C4-2B (cell line): ENCODE data around the gene LEFTY1.
"Not testable (repeated sequence)": the region's sequence is repeated elsewhere in the genome, so short reads cannot be mapped to it uniquely, and the experiment has no call there.

Experiments used
- H3K27ac ChIP-seq: fragments of 450-650 bp; 2 replicates; pipeline ENCODE4 v1.5.1; 2017
- ZFX ChIP-seq: fragments of 450-650 bp; IDR thresholded peaks from 2 replicates; pipeline ENCODE4 v1.6.1; 2017
- TF ChIP-seq, protein P1 (sequence below): fragments of 450-650 bp; conservative IDR thresholded peaks from 2 replicates; pipeline ENCODE4 v1.5.1; 2017; ENCODE audit warnings: mild to moderate bottlenecking

Gene LEFTY1

DNA sequence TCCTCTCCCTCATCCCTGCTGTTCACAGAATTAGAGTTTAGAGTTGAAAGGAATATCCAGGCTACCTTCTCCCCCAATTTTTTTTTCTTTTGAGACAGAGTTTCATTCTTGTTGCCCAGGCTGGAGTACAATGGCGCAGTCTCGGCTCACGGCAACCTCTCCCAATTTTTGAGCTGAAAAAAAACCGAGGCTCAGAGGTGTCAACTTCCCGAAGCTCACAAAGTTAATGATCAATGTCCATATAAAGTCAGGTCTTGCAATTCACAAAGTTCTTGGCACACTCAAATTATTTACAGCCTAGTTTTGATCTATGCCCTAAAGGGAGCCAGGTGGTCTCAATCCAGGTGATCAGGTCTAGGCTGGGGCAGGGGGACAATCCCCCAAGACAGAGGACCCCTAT, 797 bp upstream of the LEFTY1 start:
- TF ChIP-seq, protein P1, sequence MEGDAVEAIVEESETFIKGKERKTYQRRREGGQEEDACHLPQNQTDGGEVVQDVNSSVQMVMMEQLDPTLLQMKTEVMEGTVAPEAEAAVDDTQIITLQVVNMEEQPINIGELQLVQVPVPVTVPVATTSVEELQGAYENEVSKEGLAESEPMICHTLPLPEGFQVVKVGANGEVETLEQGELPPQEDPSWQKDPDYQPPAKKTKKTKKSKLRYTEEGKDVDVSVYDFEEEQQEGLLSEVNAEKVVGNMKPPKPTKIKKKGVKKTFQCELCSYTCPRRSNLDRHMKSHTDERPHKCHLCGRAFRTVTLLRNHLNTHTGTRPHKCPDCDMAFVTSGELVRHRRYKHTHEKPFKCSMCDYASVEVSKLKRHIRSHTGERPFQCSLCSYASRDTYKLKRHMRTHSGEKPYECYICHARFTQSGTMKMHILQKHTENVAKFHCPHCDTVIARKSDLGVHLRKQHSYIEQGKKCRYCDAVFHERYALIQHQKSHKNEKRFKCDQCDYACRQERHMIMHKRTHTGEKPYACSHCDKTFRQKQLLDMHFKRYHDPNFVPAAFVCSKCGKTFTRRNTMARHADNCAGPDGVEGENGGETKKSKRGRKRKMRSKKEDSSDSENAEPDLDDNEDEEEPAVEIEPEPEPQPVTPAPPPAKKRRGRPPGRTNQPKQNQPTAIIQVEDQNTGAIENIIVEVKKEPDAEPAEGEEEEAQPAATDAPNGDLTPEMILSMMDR = no peak
- no peak for TF ChIP-seq ZFX
- no peak overlapping the region for H3K27ac ChIP-seq

DNA sequence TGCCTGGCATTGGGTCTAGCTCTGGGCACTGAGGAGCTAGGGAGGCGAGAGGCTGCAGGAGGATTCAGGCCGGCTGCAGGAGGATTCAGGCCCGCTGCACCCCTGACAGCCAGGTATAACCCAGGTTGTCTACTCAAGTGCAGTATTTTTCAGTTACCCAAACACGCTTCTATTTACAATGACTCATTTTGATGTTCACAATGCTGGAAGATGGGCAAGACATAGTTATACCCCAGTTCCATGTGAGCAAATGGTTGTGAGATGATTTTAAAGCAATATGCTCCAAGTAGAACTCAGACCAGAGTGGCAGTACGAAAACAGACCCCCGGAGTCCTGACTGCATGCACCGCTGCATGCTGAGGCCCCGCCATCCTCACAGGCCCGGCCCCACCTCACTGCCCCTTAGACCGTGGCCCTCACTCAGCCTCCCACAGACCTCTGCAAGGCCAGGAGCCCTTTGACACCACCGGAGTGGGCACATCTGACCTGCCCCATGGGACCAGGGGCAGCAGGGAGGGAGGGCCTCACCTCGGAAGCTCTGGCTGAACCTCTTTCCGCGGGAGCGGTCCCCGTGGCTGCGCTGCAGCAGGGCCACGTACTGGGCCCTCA, 553 bp downstream of the LEFTY1 start:
- no peak overlapping the region for H3K27ac ChIP-seq
- TF ChIP-seq ZFX = no peak
- TF ChIP-seq, protein P1 = no peak

DNA sequence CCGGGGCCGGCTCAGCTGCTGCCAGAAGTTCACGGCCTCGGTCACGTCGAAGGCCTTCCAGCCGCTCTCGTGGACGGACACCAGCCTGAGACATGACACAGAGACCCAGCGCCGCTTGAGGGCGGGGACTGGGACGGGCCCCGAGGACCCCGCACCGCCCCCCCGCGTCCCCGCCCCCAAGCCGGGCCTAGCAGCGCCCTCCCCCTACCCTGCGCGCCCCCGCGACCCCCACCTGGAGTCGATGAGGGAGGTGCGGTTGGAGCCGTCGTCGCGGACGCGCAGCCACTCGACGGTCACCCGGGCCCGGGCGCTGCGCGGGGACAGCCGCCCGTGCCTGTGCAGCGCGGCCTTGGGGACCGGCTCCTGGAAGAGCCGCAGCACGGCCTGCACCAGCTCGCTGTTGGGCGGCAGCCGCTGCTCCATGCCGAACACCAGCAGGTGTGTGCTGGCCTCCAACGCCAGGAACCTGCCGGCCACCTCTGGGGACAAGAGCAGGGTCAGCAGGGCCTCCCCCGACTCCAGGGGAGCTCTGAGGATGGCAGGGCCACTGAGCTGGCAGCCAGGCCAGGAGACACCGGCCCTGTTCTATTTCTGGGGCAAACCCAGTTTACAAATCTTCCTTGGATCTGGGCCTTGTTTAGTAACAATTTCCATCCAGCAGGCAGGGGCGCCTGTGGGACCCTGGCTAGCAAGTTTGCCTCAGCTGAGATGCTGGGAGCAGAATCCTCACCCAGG, 1.2 kb downstream of the LEFTY1 start:
- H3K27ac ChIP-seq = not testable (repeated sequence)

DNA sequence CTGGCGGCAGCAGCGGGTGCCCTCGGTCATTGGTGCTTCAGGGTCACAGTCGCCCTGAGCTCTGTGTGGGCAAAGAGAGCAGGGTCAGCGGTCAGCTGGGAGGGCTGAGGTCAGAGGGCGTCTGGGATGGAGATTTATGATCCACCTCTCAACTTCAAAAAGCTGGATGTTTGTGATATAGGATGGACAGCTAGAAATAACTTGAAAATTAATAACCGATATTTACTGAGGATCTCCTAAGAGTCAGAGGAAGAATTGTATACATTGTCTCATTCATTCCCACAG, 2.0 kb downstream of the LEFTY1 start:
- no peak overlapping the region for H3K27ac ChIP-seq
- no peak for TF ChIP-seq ZFX
- TF ChIP-seq, protein P1 = no peak

DNA sequence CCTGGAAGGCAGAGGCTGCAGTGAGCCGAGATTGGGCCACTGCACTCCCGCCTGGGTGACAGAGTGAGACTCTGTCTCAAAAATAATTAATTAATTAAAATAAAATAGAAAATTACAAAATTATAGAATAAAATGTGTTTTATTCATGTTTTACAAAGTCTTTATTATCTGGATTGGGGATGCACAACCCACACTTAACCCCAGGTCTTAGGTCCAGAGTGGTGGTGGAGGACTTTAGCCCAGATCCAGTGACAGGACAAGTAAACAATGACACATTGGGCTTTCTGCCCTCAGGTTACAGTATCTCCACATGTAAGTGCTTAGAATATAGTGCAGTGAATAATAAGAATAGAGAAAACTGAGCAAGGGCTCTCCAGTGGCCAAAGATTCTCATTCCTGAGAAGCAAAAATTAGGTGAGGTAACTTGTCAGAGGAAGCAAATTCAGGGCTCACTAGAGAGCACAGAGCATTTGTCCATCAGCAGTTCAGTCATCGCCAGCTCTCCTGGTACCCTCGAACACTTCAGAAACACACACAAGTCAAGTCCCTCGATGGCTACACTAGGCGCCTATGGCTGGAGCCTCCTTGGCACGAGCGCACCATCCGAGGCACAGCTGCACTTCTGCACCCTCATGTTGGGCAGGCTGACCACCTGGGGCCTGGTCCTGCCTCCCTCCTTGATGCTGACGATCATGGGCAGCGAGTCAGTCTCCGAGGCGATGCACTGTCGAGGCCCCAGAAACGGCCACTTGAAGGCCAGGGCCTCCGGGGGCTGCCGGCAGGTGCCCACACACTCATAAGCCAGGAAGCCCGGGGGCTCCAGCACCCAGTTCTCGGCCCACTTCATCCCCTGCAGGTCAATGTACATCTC, 2.6 kb downstream of the LEFTY1 start:
- H3K27ac ChIP-seq = no peak overlapping the region

DNA sequence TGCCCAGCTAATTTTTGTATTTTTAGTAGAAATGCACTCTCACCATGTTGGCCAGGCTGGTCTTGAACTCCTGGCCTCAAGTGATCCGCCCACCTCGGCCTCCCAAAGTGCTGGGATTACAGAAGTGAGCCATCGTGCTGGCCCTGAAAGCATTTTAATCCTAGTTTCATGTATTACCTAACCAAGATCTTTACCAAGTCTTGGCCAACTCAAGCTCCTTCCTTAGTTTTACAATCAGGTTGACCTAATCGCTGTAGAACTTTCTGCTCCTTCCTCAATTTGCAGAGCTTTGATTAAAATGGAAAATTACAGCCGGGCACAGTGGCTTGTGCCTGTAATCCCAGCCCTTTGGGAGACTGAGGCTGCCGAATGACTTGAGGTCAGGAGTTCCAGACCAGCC, 3.6 kb downstream of the LEFTY1 start:
- TF ChIP-seq, protein P1 = no peak
- no peak for TF ChIP-seq ZFX
- H3K27ac ChIP-seq = no peak overlapping the region

More for the DNA sequence above, 2.6 kb downstream of the LEFTY1 start:
- TF ChIP-seq ZFX = no peak

DNA sequence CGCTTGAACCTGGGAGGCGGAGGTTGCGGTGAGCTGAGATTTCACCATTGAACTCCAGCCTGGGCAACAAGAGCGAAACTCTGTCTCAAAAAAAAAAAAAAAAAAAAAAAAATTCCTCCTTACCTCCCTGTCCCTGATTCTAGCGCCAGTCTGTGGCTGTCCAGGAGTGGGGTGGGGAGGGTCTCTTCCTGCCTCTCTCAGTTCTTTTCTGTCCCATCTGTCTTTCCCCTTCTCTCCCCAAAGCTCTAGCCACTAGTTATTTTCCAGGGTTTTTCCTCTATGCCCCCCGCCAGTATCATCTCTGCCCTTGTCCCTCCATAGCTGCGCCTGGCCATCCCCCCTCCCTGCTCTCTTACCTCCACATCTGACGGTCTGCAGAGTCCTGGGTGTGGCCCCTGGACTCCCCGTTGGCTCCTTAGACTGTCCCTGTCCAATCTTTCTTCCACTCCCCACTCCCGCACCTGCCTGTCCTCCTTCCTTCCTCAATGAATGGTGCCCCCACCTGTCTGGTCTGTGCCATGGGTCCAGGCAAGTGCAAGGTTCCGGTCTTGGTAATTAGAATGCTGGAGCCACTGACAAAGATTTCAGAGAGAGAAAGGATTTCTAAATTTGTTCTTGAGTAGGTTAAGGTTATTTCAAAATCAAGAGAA, 5.2 kb downstream of the LEFTY1 start:
- H3K27ac ChIP-seq = peak overlapping the region; percentile 86

More for the DNA sequence above, 5.2 kb downstream of the LEFTY1 start:
- TF ChIP-seq, protein P1 = no peak
- no peak for TF ChIP-seq ZFX
